Measurements from ENCODE around the gene FBXW4. TPM values are rescaled to one million over a fixed set of nuclear protein-coding genes. Genes with fewer than 3 reads are reported as not detected.

The FBXW4 gene
- polyA plus RNA-seq, 6 donors from 2014 or later = 0.50 to 13.8 (median 7.1) TPM

GRCh38 chr10:101576211-101576863, 118.6 kb downstream of the FBXW4 start:
- ATAC-seq (ENCODE audit: low read depth in 2 of 2) = no peak
- DNase-seq = no peak
- H3K4me3 Mint-ChIP-seq = peak overlapping the region in 1 of 8 donors; percentile 1
- H3K27ac Mint-ChIP-seq = peak overlapping the region in 1 of 6 donors; percentile 18
- H3K36me3 Mint-ChIP-seq = peaks cover 0 to 14% of the 10 kb centered on the region in 2 donors
- H3K27me3 Mint-ChIP-seq = no peaks in the 10 kb centered on the region
- no peaks in the 10 kb centered on the region for H3K9me3 Mint-ChIP-seq
- H3K4me1 Mint-ChIP-seq = peaks cover 0 to 5% (median 0%) of the 10 kb centered on the region in 3 donors

- H3K4me1 Mint-ChIP-seq = peaks cover 0 to 5% (median 4%) of the 10 kb centered on the region in 3 donors
- ATAC-seq (ENCODE audit: low read depth in 2 of 2) (no peak), DNase-seq (no peak)
- peaks cover 0 to 14% of the 10 kb centered on the region in 2 donors for H3K36me3 Mint-ChIP-seq
- no peak overlapping the region for H3K4me3 Mint-ChIP-seq
- H3K9me3 Mint-ChIP-seq = no peaks in the 10 kb centered on the region
- peak overlapping the region in 1 of 6 donors; percentile 12 for H3K27ac Mint-ChIP-seq
- H3K27me3 Mint-ChIP-seq = no peaks in the 10 kb centered on the region
These were observed 119.3 kb downstream of the FBXW4 start for GRCh38 chr10:101575580-101576210.

- ATAC-seq (ENCODE audit: low read depth in 2 of 2) = no peak
- no peak for DNase-seq
- Mint-ChIP-seq H3K36me3 (peaks cover 0 to 14% of the 10 kb centered on the region in 2 donors), H3K27me3 (no peaks in the 10 kb centered on the region), H3K27ac (no peak overlapping the region), H3K4me3 (no peak overlapping the region), H3K9me3 (no peaks in the 10 kb centered on the region), H3K4me1 (peaks cover 0 to 7% (median 5%) of the 10 kb centered on the region in 3 donors)
These were observed 119.9 kb downstream of the FBXW4 start for GRCh38 chr10:101575091-101575490.

GRCh38 chr10:101573885-101574753, 120.9 kb downstream of the FBXW4 start:
- Mint-ChIP-seq H3K27ac (peak overlapping the region in 1 of 6 donors; percentile 81), H3K4me3 (no peak overlapping the region), H3K9me3 (no peaks in the 10 kb centered on the region), H3K36me3 (peaks cover 0 to 14% of the 10 kb centered on the region in 2 donors), H3K4me1 (peaks cover 6 to 12% (median 10%) of the 10 kb centered on the region in 3 donors), H3K27me3 (peaks cover 0 to 9% (median 9%) of the 10 kb centered on the region in 3 donors)
- no peak for DNase-seq
- ATAC-seq (ENCODE audit: low read depth in 2 of 2) = no peak

GRCh38 chr10:101572785-101573184, 122.2 kb downstream of the FBXW4 start:
- Mint-ChIP-seq H3K4me1 (peaks cover 6 to 12% (median 11%) of the 10 kb centered on the region in 3 donors), H3K27ac (peak overlapping the region in 1 of 6 donors; percentile 39), H3K36me3 (peaks cover 0 to 5% of the 10 kb centered on the region in 2 donors), H3K4me3 (peak overlapping the region in 1 of 8 donors; percentile 9), H3K27me3 (peaks cover 5 to 23% (median 22%) of the 10 kb centered on the region in 3 donors), H3K9me3 (no peaks in the 10 kb centered on the region)
- ATAC-seq (ENCODE audit: low read depth in 2 of 2) (no peak), DNase-seq (no peak)

GRCh38 chr10:101572126-101572525, 122.8 kb downstream of the FBXW4 start:
- DNase-seq = no peak
- no peak for ATAC-seq (ENCODE audit: low read depth in 2 of 2)
- H3K4me3 Mint-ChIP-seq = peak overlapping the region in 2 of 8 donors; percentile 40 to 59

GRCh38 chr10:101571271-101571925, 123.6 kb downstream of the FBXW4 start:
- Mint-ChIP-seq H3K27ac (no peak overlapping the region), H3K36me3 (no peaks in the 10 kb centered on the region), H3K9me3 (no peaks in the 10 kb centered on the region), H3K4me3 (peak overlapping the region in 5 of 8 donors; percentile 49 to 90 (median 69)), H3K4me1 (peaks cover 10 to 22% (median 19%) of the 10 kb centered on the region in 3 donors), H3K27me3 (peaks cover 16 to 36% (median 36%) of the 10 kb centered on the region in 3 donors)
- DNase-seq (no peak), ATAC-seq (ENCODE audit: low read depth in 2 of 2) (no peak)

More at GRCh38 chr10:101572126-101572525, 122.8 kb downstream of the FBXW4 start:
- H3K9me3 Mint-ChIP-seq = no peaks in the 10 kb centered on the region
- H3K27ac Mint-ChIP-seq = no peak overlapping the region
- H3K4me1 Mint-ChIP-seq = peaks cover 10 to 15% (median 14%) of the 10 kb centered on the region in 3 donors
- H3K27me3 Mint-ChIP-seq = peaks cover 11 to 29% (median 29%) of the 10 kb centered on the region in 3 donors
- H3K36me3 Mint-ChIP-seq = no peaks in the 10 kb centered on the region

GRCh38 chr10:101570428-101571270, 124.3 kb downstream of the FBXW4 start:
- peak in 1 of 2 donors; percentile 19 for ATAC-seq (ENCODE audit: low read depth in 2 of 2)
- Mint-ChIP-seq H3K9me3 (no peaks in the 10 kb centered on the region), H3K27ac (peak overlapping the region in 1 of 6 donors; percentile 37), H3K36me3 (no peaks in the 10 kb centered on the region), H3K4me1 (peaks cover 13 to 23% (median 21%) of the 10 kb centered on the region in 3 donors), H3K27me3 (peaks cover 23 to 43% (median 42%) of the 10 kb centered on the region in 3 donors), H3K4me3 (peak overlapping the region; percentile 49 to 90 (median 74))
- DNase-seq = no peak

GRCh38 chr10:101569622-101570427, 125.1 kb downstream of the FBXW4 start:
- Mint-ChIP-seq H3K4me1 (peaks cover 13 to 23% (median 21%) of the 10 kb centered on the region in 3 donors), H3K27me3 (peaks cover 28 to 51% (median 50%) of the 10 kb centered on the region in 3 donors), H3K36me3 (no peaks in the 10 kb centered on the region), H3K9me3 (no peaks in the 10 kb centered on the region), H3K4me3 (peak overlapping the region; percentile 56 to 90 (median 80)), H3K27ac (peak overlapping the region in 1 of 6 donors; percentile 37)
- ATAC-seq (ENCODE audit: low read depth in 2 of 2) = peak; percentile 86 to 87
- DNase-seq = peak; percentile 81

GRCh38 chr10:101569323-101569621, 125.7 kb downstream of the FBXW4 start:
- H3K9me3 Mint-ChIP-seq = no peaks in the 10 kb centered on the region
- H3K27me3 Mint-ChIP-seq = peaks cover 28 to 56% (median 54%) of the 10 kb centered on the region in 3 donors
- no peak overlapping the region for H3K27ac Mint-ChIP-seq
- no peak for DNase-seq
- H3K4me1 Mint-ChIP-seq = peaks cover 13 to 23% (median 21%) of the 10 kb centered on the region in 3 donors
- ATAC-seq (ENCODE audit: low read depth in 2 of 2) = no peak
- H3K36me3 Mint-ChIP-seq = no peaks in the 10 kb centered on the region
- peak overlapping the region in 7 of 8 donors; percentile 56 to 90 (median 78) for H3K4me3 Mint-ChIP-seq

- peak overlapping the region; percentile 16 to 86 (median 60) for H3K4me3 Mint-ChIP-seq
- DNase-seq = no peak
- no peaks in the 10 kb centered on the region for H3K9me3 Mint-ChIP-seq
- H3K27me3 Mint-ChIP-seq = peaks cover 28 to 64% (median 64%) of the 10 kb centered on the region in 3 donors
- peak overlapping the region in 3 of 6 donors; percentile 2 to 34 (median 32) for H3K27ac Mint-ChIP-seq
- H3K36me3 Mint-ChIP-seq = no peaks in the 10 kb centered on the region
- H3K4me1 Mint-ChIP-seq = peaks cover 13 to 23% (median 21%) of the 10 kb centered on the region in 3 donors
- ATAC-seq (ENCODE audit: low read depth in 2 of 2) = no peak
These were observed 126.8 kb downstream of the FBXW4 start for GRCh38 chr10:101568054-101568745.
